ENCODE data around the gene ANP32E. TPM values are rescaled to one million over a fixed set of nuclear protein-coding genes. Genes with fewer than 3 reads are reported as not detected.
A peak's percentile ranks its signal among the peaks of the same experiment; 100 is the strongest.

ANP32E gene
- total RNA-seq, 2 experiments from 2014 or later, result 176 to 212 TPM

GRCh38 chr1:150268705-150269403, 32.9 kb upstream of the ANP32E start, which contains the start of gene APH1A:
TSS of gene APH1A (minus strand) at chr1:150269016. CDS start at chr1:150268810, 206 bp downstream.
- Mint-ChIP-seq H3K36me3 (ENCODE audit: low read depth) (peaks cover 33% of the 10 kb centered on the region), H3K9me3 (ENCODE audit: low read depth) (no peaks in the 10 kb centered on the region), H3K27ac (peak within 1 kb of the TSS; percentile 98), H3K27me3 (no peaks in the 10 kb centered on the region), H3K4me1 (peaks cover 25% of the 10 kb centered on the region), H3K4me3 (peak within 1 kb of the TSS; percentile 89)
- ChIA-PET CTCF (interaction anchor here (0.6 to 3.5 kb wide), 3 partner anchors 12 to 1013 kb away, joined by 3 to 21 read pairs (median 4); no protein-coding TSS in a partner anchor), POLR2A (interaction anchor here (0.6 to 1.0 kb wide), 3 partner anchors 29 to 54 kb away, joined by 3 to 6 read pairs (median 6); no protein-coding TSS in a partner anchor)
- peak; percentile 97 for DNase-seq
- intact Hi-C loops (cut with DNase I, micrococcal nuclease), result loop anchor here (1.0 kb wide), 7 partner anchors 13 to 218 kb away; partner anchors contain the start of genes ANP32E (in 2 of the 2), CIART (in 2 of the 2), MRPS21 (in 1 of the 2) and PRPF3 (in 1 of the 2)
- ATAC-seq, result peak; percentile 99

- Mint-ChIP-seq H3K9me3 (ENCODE audit: low read depth) (no peaks in the 10 kb centered on the region), H3K4me3 (peak overlapping the region; percentile 89), H3K4me1 (peaks cover 25% of the 10 kb centered on the region), H3K36me3 (ENCODE audit: low read depth) (peaks cover 33% of the 10 kb centered on the region), H3K27ac (peak overlapping the region; percentile 98), H3K27me3 (no peaks in the 10 kb centered on the region)
- ATAC-seq (peak; percentile 41), DNase-seq (peak; percentile 62)
- CTCF ChIA-PET, result interaction anchor here (1.0 to 3.5 kb wide), 2 partner anchors 13 kb away, joined by 4 to 21 read pairs; no protein-coding TSS in a partner anchor
- POLR2A ChIA-PET, result interaction anchor here (1.0 kb wide), 1 partner anchor 54 kb away, joined by 3 read pairs; no protein-coding TSS in a partner anchor
- intact Hi-C loops (cut with DNase I, micrococcal nuclease), result no loop called here
Observed at GRCh38 chr1:150268340-150268704, 32.4 kb upstream of the ANP32E start.

- Mint-ChIP-seq H3K27ac (peak overlapping the region; percentile 98), H3K27me3 (no peaks in the 10 kb centered on the region), H3K9me3 (ENCODE audit: low read depth) (no peaks in the 10 kb centered on the region), H3K36me3 (ENCODE audit: low read depth) (peaks cover 33% of the 10 kb centered on the region), H3K4me3 (peak overlapping the region; percentile 89), H3K4me1 (peaks cover 25% of the 10 kb centered on the region)
- ChIA-PET CTCF (no interaction called here), POLR2A (no interaction called here)
- ATAC-seq (no peak), DNase-seq (no peak)
- intact Hi-C loops (cut with DNase I, micrococcal nuclease), result no loop called here
Observed at GRCh38 chr1:150267896-150268295, 32.0 kb upstream of the ANP32E start.

- ATAC-seq (no peak), DNase-seq (no peak)
- Mint-ChIP-seq H3K36me3 (ENCODE audit: low read depth) (peaks cover 31% of the 10 kb centered on the region), H3K27ac (no peak overlapping the region), H3K9me3 (ENCODE audit: low read depth) (no peaks in the 10 kb centered on the region), H3K27me3 (peaks cover 4% of the 10 kb centered on the region), H3K4me3 (no peak overlapping the region), H3K4me1 (peaks cover 16% of the 10 kb centered on the region)
- ChIA-PET POLR2A (interaction anchor here (0.7 kb wide), 1 partner anchor 49 kb away, joined by 3 read pairs; no protein-coding TSS in a partner anchor), CTCF (interaction anchor here (1.1 kb wide), 1 partner anchor 61 kb away, joined by 4 read pairs; no protein-coding TSS in a partner anchor)
- intact Hi-C loops (cut with DNase I, micrococcal nuclease), result no loop called here
Observed at GRCh38 chr1:150263549-150263948, 27.6 kb upstream of the ANP32E start.

- Mint-ChIP-seq H3K27me3 (peaks cover 10% of the 10 kb centered on the region), H3K36me3 (ENCODE audit: low read depth) (peaks cover 23% of the 10 kb centered on the region), H3K9me3 (ENCODE audit: low read depth) (no peaks in the 10 kb centered on the region), H3K4me1 (peaks cover 11% of the 10 kb centered on the region), H3K27ac (no peak overlapping the region), H3K4me3 (no peak overlapping the region)
- DNase-seq (no peak), ATAC-seq (no peak)
- POLR2A ChIA-PET, result no interaction called here
- CTCF ChIA-PET, result interaction anchor here (0.5 to 1.3 kb wide), 3 partner anchors 10 to 151 kb away, joined by 4 read pairs; partner anchors contain the start of gene C1orf54
- intact Hi-C loops (cut with DNase I, micrococcal nuclease), result no loop called here
Observed at GRCh38 chr1:150262388-150263320, 26.7 kb upstream of the ANP32E start.

GRCh38 chr1:150261367-150261766, 25.5 kb upstream of the ANP32E start:
- DNase-seq (no peak), ATAC-seq (no peak)
- H3K27ac Mint-ChIP-seq, result no peak overlapping the region
- POLR2A ChIA-PET, result no interaction called here
- intact Hi-C loops (cut with DNase I, micrococcal nuclease), result no loop called here
- H3K4me3 Mint-ChIP-seq, result no peak overlapping the region
- CTCF ChIA-PET, result interaction anchor here (1.0 kb wide), 1 partner anchor 266 kb away, joined by 3 read pairs; no protein-coding TSS in a partner anchor
- peaks cover 12% of the 10 kb centered on the region for H3K36me3 Mint-ChIP-seq (ENCODE audit: low read depth)
- H3K4me1 Mint-ChIP-seq, result peaks cover 3% of the 10 kb centered on the region
- H3K9me3 Mint-ChIP-seq (ENCODE audit: low read depth), result no peaks in the 10 kb centered on the region
- peaks cover 22% of the 10 kb centered on the region for H3K27me3 Mint-ChIP-seq

GRCh38 chr1:150259758-150260669, 24.1 kb upstream of the ANP32E start:
- DNase-seq (no peak), ATAC-seq (no peak)
- no peak overlapping the region for H3K27ac Mint-ChIP-seq
- H3K4me1 Mint-ChIP-seq, result peaks cover 11% of the 10 kb centered on the region
- peaks cover 2% of the 10 kb centered on the region for H3K36me3 Mint-ChIP-seq (ENCODE audit: low read depth)
- ChIA-PET CTCF (interaction anchor here (1.1 to 2.1 kb wide), 2 partner anchors 9 to 20 kb away, joined by 3 to 5 read pairs; no protein-coding TSS in a partner anchor), POLR2A (no interaction called here)
- H3K9me3 Mint-ChIP-seq (ENCODE audit: low read depth), result no peaks in the 10 kb centered on the region
- H3K4me3 Mint-ChIP-seq, result no peak overlapping the region
- intact Hi-C loops (cut with DNase I, micrococcal nuclease), result loop anchor here (5.0 to 10.0 kb wide), 6 partner anchors 62 to 737 kb away; partner anchors contain the start of genes PRPF3 (in 1 of the 2) and TARS2 (in 1 of the 2)
- H3K27me3 Mint-ChIP-seq, result peaks cover 26% of the 10 kb centered on the region

GRCh38 chr1:150259217-150259616, 23.3 kb upstream of the ANP32E start:
- DNase-seq (no peak), ATAC-seq (no peak)
- ChIA-PET POLR2A (no interaction called here), CTCF (interaction anchor here (0.6 to 2.1 kb wide), 4 partner anchors 8 to 27 kb away, joined by 3 to 5 read pairs (median 4); no protein-coding TSS in a partner anchor)
- Mint-ChIP-seq H3K4me1 (peaks cover 11% of the 10 kb centered on the region), H3K27ac (no peak overlapping the region), H3K36me3 (ENCODE audit: low read depth) (no peaks in the 10 kb centered on the region), H3K4me3 (no peak overlapping the region), H3K27me3 (peaks cover 26% of the 10 kb centered on the region), H3K9me3 (ENCODE audit: low read depth) (no peaks in the 10 kb centered on the region)
- intact Hi-C loops (cut with DNase I, micrococcal nuclease), result loop anchor here (5.0 to 10.0 kb wide), 6 partner anchors 63 to 738 kb away; partner anchors contain the start of genes PRPF3 (in 1 of the 2) and TARS2 (in 1 of the 2)

GRCh38 chr1:150257624-150258585, 22.0 kb upstream of the ANP32E start, which contains the start of gene CA14:
TSS of gene CA14 (plus strand) at chr1:150257774. CDS start at chr1:150258129, 355 bp downstream.
- ChIA-PET CTCF (interaction anchor here (0.6 to 3.7 kb wide), 5 partner anchors 22 to 304 kb away, joined by 3 to 20 read pairs (median 4); partner anchors contain the start of gene FALEC), POLR2A (no interaction called here)

More at GRCh38 chr1:150257624-150258585, 22.0 kb upstream of the ANP32E start, which contains the start of gene CA14:
- Mint-ChIP-seq H3K4me1 (peaks cover 11% of the 10 kb centered on the region), H3K9me3 (ENCODE audit: low read depth) (no peaks in the 10 kb centered on the region), H3K27ac (no peak within 1 kb of the TSS), H3K4me3 (no peak within 1 kb of the TSS), H3K27me3 (peaks cover 28% of the 10 kb centered on the region), H3K36me3 (ENCODE audit: low read depth) (no peaks in the 10 kb centered on the region)
- intact Hi-C loops (cut with DNase I, micrococcal nuclease), result loop anchor here (2.0 to 10.0 kb wide), 7 partner anchors 63 to 739 kb away; partner anchors contain the start of genes PRPF3 (in 2 of the 2) and TARS2 (in 1 of the 2)
- DNase-seq (no peak), ATAC-seq (no peak)
